ENCODE data around the gene COPZ1. TPM values are rescaled to one million over a fixed set of nuclear protein-coding genes. Genes with fewer than 3 reads are reported as not detected.
A peak's percentile ranks its signal among the peaks of the same experiment; 100 is the strongest.

The COPZ1 gene
- total and polyA plus RNA-seq, 2 donors (not counting 3 experiments of a cell fraction or from before 2014, with no cell fraction given): 143 to 174 TPM

DNA sequence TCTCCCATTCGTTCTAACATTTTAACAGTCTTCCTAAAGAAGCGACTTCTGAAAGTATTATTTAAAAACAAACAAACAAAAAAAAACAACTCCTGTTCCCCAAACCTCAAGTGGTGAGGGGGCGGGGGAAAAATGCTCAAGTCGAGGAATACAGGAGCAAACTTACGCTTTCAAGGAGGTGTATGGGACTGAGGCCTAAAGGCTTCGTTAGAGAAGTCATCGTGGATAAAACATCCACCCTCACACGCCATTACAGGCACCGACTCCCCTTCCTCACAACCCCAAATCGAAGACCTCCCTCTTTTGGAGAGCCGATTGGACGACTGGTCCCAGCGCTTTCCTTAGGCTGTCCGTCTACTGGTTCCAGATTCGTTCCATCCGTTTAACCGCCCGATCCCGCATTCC lies 45.7 kb upstream of the COPZ1 start:
- intact Hi-C loops (cut with micrococcal nuclease) (loop anchor here (1.0 kb wide), 3 partner anchors 20 to 59 kb away; no protein-coding TSS in a partner anchor), dilution Hi-C loops (cut with MboI; ENCODE audit: extremely low pct_ligation_motif_present, low sequenced_read_pairs) (no loop called here)
- Histone ChIP-seq H2AFZ (ENCODE audit: low read depth, low read length) (no peak overlapping the region), H3K4me1 (ENCODE audit: control insufficient read depth, extremely low read depth, insufficient read depth, low read length) (peaks cover 41% of the 10 kb centered on the region), H3K79me2 (ENCODE audit: control insufficient read depth, insufficient read depth, low read length) (peaks cover 85% of the 10 kb centered on the region), H3K9ac (replicated peaks; ENCODE audit: extremely low read depth, insufficient read depth, low read length) (peak overlapping the region; percentile 84), H3K27ac (ENCODE audit: insufficient read depth, low read depth, low read length) (peak overlapping the region; percentile 67), H3K4me3 (replicated peaks in 1 of 3; ENCODE audit: insufficient read depth in 1 of 3, low read depth in 1 of 3, low read length in 3 of 3) (peak overlapping the region; percentile 28 to 78 (median 56)), H3K36me3 (ENCODE audit: control insufficient read depth in 2 of 2, extremely low read depth in 1 of 2, insufficient read depth in 2 of 2, low read length in 2 of 2) (peaks cover 8 to 19% of the 10 kb centered on the region in 2 experiments), H3K27me3 (ENCODE audit: control insufficient read depth in 2 of 2, insufficient read depth in 2 of 2, low read length in 2 of 2) (no peaks in the 10 kb centered on the region), H3K4me2 (ENCODE audit: insufficient read depth, low read length) (peak overlapping the region; percentile 88), H3K9me3 (replicated peaks; ENCODE audit: control insufficient read depth, insufficient read depth, low read length) (no peaks in the 10 kb centered on the region), H3K9me1 (replicated peaks; ENCODE audit: control insufficient read depth, extremely low read depth, insufficient read depth, low read length) (no peaks in the 10 kb centered on the region), H4K20me1 (replicated peaks; ENCODE audit: control insufficient read depth, extremely low read depth, insufficient read depth, low read length) (peaks cover 8% of the 10 kb centered on the region)
- FAIRE-seq (no peak), DNase-seq (ENCODE audit: low read depth, low spot score) (no peak)
- TSS peak; percentile 60 for BruUV-seq (replicated peaks)
- CTCF ChIA-PET: interaction anchor here (0.9 to 3.7 kb wide), 4 partner anchors 20 to 100 kb away, joined by 3 to 39 read pairs (median 14); partner anchors contain the start of gene COPZ1
- no peak for TF ChIP-seq FOS (IDR thresholded peaks at IDR 0.05; ENCODE audit: borderline replicate concordance, insufficient read depth, low read length)
- TF ChIP-seq EZH2 (IDR thresholded peaks at IDR 0.05; ENCODE audit: borderline replicate concordance, low read depth, low read length, severe bottlenecking): no peak
- TF ChIP-seq JUN (IDR thresholded peaks at IDR 0.05; ENCODE audit: borderline replicate concordance, insufficient read depth, insufficient read length, low read depth): no peak
- no peak for TF ChIP-seq POLR2A (IDR thresholded peaks at IDR 0.05; ENCODE audit: low read depth, low read length)
- TF ChIP-seq, protein P1, sequence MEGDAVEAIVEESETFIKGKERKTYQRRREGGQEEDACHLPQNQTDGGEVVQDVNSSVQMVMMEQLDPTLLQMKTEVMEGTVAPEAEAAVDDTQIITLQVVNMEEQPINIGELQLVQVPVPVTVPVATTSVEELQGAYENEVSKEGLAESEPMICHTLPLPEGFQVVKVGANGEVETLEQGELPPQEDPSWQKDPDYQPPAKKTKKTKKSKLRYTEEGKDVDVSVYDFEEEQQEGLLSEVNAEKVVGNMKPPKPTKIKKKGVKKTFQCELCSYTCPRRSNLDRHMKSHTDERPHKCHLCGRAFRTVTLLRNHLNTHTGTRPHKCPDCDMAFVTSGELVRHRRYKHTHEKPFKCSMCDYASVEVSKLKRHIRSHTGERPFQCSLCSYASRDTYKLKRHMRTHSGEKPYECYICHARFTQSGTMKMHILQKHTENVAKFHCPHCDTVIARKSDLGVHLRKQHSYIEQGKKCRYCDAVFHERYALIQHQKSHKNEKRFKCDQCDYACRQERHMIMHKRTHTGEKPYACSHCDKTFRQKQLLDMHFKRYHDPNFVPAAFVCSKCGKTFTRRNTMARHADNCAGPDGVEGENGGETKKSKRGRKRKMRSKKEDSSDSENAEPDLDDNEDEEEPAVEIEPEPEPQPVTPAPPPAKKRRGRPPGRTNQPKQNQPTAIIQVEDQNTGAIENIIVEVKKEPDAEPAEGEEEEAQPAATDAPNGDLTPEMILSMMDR (IDR thresholded peaks at IDR 0.05; ENCODE audit: extremely low read depth in 1 of 2, insufficient read depth in 1 of 2, low read depth in 1 of 2, low read length in 2 of 2): no peak
- TF ChIP-seq, protein P2, sequence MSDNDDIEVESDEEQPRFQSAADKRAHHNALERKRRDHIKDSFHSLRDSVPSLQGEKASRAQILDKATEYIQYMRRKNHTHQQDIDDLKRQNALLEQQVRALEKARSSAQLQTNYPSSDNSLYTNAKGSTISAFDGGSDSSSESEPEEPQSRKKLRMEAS (IDR thresholded peaks at IDR 0.05; ENCODE audit: insufficient read depth, insufficient read length): no peak
- TF ChIP-seq MYC (IDR thresholded peaks at IDR 0.05; ENCODE audit: low read depth, low read length): no peak
- no peak for TF ChIP-seq GATA2 (IDR thresholded peaks at IDR 0.05; ENCODE audit: insufficient read depth, insufficient read length, low read depth, low read length)
- no peak for TF ChIP-seq POLR2AphosphoS5 (IDR thresholded peaks at IDR 0.05; ENCODE audit: insufficient read depth, low read depth, low read length)
- POLR2A ChIA-PET: interaction anchor here (0.6 to 3.2 kb wide), 6 partner anchors 11 to 48 kb away, joined by 3 to 29 read pairs (median 15); partner anchors contain the start of gene COPZ1

Measured in endothelial cell of umbilical vein (primary cell).